Osteocyte (in vitro differentiated cells): ENCODE results near the gene SLC12A9. TPM values are rescaled to one million over a fixed set of nuclear protein-coding genes. Genes with fewer than 3 reads are reported as not detected.

Experiments
- DNase-seq: peaks from one replicate; pipeline ENCODE4 v3.0.0; 2021; ENCODE audit warnings: mixed read lengths; ENCODE audit not compliant: unreplicated experiment; ENCODE audit errors: extremely low spot score
- H3K27ac Mint-ChIP-seq: one replicate; pipeline ENCODE4 v1.8.0; 2021; ENCODE audit warnings: mild to moderate bottlenecking, mixed read lengths; ENCODE audit not compliant: unreplicated experiment
- H3K27me3 Mint-ChIP-seq: one replicate; pipeline ENCODE4 v1.8.0; 2021; ENCODE audit warnings: mixed read lengths; ENCODE audit not compliant: unreplicated experiment
- H3K36me3 Mint-ChIP-seq: one replicate; pipeline ENCODE4 v1.8.0; 2021; ENCODE audit warnings: mixed read lengths; ENCODE audit not compliant: unreplicated experiment
- H3K4me1 Mint-ChIP-seq: one replicate; pipeline ENCODE4 v1.8.0; 2021; ENCODE audit warnings: mixed read lengths; ENCODE audit not compliant: unreplicated experiment
- H3K4me3 Mint-ChIP-seq: one replicate; pipeline ENCODE4 v1.8.0; 2021; ENCODE audit warnings: mild to moderate bottlenecking, moderate library complexity, mixed read lengths; ENCODE audit not compliant: unreplicated experiment
- H3K9me3 Mint-ChIP-seq: one replicate; pipeline ENCODE4 v1.8.0; 2021; ENCODE audit warnings: mixed read lengths; ENCODE audit not compliant: unreplicated experiment
- total RNA-seq: library from RNA; stranded (reverse); gene quantifications from 2 replicates; pipeline ENCODE4 v1.2.1, GENCODE V29; 2021
- TF ChIP-seq, protein P1 (sequence below): fragments of 200-600 bp; sonication (generic); IDR thresholded peaks from 2 replicates; pipeline ENCODE4 v1.5.0; 2021; ENCODE audit warnings: antibody characterized with exemption, mild to moderate bottlenecking, moderate library complexity

Gene SLC12A9
- total RNA-seq, 1 donor from 2014 or later, result 32.1 TPM

DNA sequence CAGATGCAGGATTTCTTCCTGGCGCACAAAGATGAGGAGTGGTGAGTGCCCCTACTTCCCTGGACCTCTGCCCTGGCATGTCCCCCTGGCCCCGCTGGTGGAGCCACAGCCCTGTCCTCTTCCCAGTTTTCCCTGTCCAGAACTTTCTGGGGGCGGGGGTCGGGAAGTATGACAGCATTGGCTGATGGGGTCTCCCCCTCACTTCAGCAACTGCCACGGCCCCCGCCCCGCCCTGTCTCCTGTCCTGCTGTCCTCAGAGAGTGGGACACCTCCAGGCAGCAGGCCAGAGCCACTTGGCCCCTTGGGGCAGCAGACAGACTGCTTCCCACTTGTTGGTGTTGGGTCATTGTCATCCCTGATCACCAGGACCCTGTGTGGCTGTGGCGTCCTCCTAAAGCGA is 29.7 kb downstream of the SLC12A9 start:
- no peaks in the 10 kb centered on the region for H3K27me3 Mint-ChIP-seq
- TF ChIP-seq, protein P1, sequence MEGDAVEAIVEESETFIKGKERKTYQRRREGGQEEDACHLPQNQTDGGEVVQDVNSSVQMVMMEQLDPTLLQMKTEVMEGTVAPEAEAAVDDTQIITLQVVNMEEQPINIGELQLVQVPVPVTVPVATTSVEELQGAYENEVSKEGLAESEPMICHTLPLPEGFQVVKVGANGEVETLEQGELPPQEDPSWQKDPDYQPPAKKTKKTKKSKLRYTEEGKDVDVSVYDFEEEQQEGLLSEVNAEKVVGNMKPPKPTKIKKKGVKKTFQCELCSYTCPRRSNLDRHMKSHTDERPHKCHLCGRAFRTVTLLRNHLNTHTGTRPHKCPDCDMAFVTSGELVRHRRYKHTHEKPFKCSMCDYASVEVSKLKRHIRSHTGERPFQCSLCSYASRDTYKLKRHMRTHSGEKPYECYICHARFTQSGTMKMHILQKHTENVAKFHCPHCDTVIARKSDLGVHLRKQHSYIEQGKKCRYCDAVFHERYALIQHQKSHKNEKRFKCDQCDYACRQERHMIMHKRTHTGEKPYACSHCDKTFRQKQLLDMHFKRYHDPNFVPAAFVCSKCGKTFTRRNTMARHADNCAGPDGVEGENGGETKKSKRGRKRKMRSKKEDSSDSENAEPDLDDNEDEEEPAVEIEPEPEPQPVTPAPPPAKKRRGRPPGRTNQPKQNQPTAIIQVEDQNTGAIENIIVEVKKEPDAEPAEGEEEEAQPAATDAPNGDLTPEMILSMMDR, result no peak
- H3K9me3 Mint-ChIP-seq, result no peaks in the 10 kb centered on the region
- H3K4me1 Mint-ChIP-seq, result peaks cover 23% of the 10 kb centered on the region
- no peak overlapping the region for H3K4me3 Mint-ChIP-seq
- H3K27ac Mint-ChIP-seq, result no peak overlapping the region
- H3K36me3 Mint-ChIP-seq, result peaks cover 63% of the 10 kb centered on the region
- no peak for DNase-seq

DNA sequence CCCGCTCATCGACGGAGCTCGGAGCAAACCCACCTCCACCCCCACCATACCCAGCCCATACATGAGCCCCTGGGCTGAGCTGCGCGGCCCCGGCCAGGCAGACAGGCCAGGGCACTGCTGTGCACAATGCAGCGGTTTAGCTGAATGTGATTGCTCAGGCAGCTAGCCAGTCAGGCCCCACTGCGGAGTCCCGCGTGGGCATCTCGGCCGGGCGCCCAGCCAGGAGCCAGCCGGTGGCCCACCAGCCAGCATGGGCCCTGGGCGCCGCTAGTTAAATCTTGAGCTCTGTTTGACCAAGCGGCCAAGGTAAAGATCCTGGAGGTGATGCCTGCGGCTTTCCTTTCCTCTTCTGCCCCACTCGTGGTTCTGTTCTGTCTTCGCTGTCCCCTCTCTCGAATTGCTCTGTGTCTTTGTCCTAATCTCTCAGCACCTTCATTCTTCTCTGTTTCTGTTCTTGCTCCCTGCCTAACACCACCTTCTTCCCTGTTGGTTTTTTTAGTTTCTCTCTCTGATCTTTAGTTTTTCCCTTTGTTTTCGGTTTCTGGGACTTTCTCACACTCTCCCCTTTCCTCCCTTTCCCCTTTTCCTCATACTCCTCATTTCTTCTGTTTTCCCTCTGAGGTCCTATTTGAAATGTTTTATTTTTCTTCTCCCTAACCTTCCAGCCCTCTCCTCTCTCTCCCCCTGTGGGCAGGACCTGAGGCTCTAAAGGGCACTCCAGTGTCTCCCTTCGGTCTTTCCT is 30.4 kb downstream of the SLC12A9 start:
- Mint-ChIP-seq H3K4me1 (peaks cover 25% of the 10 kb centered on the region), H3K36me3 (peaks cover 70% of the 10 kb centered on the region), H3K27ac (peak overlapping the region; percentile 28), H3K4me3 (no peak overlapping the region), H3K9me3 (no peaks in the 10 kb centered on the region), H3K27me3 (no peaks in the 10 kb centered on the region)
- no peak for DNase-seq
- TF ChIP-seq, protein P1, result no peak

DNA sequence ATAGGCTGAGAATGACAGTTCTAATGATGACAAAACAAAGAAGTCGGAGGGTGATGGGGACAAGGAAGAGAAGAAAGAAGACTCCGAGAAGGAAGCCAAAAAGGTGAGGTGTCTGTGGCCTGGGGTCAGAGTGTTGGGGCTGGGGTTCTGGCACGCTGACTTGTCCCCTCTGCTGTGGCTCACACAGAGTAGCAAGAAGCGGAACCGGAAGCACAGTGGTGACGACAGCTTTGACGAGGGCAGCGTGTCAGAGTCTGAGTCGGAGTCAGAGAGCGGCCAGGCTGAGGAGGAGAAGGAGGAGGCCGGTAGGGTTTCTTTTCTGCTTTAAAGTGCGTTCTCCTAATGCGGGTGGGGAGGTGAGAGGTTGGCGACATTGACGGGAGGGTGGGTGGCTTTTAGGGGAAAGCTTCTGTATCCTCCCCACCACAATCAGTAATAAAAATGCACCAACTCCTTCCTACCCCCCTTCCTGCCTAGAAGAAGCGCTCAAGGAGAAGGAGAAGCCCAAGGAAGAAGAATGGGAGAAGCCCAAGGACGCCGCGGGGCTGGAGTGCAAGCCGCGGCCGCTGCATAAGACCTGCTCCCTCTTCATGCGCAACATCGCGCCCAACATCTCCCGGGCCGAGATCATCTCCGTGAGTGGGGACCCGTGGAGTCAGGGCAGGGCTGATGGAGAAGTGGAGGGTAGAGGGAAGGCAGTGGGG is 32.4 kb downstream of the SLC12A9 start:
- DNase-seq, result no peak
- H3K36me3 Mint-ChIP-seq, result peaks cover 68% of the 10 kb centered on the region
- H3K27ac Mint-ChIP-seq, result peak overlapping the region; percentile 38
- H3K9me3 Mint-ChIP-seq, result no peaks in the 10 kb centered on the region
- H3K4me1 Mint-ChIP-seq, result peaks cover 22% of the 10 kb centered on the region
- H3K4me3 Mint-ChIP-seq, result no peak overlapping the region
- H3K27me3 Mint-ChIP-seq, result no peaks in the 10 kb centered on the region
- TF ChIP-seq, protein P1, result no peak

DNA sequence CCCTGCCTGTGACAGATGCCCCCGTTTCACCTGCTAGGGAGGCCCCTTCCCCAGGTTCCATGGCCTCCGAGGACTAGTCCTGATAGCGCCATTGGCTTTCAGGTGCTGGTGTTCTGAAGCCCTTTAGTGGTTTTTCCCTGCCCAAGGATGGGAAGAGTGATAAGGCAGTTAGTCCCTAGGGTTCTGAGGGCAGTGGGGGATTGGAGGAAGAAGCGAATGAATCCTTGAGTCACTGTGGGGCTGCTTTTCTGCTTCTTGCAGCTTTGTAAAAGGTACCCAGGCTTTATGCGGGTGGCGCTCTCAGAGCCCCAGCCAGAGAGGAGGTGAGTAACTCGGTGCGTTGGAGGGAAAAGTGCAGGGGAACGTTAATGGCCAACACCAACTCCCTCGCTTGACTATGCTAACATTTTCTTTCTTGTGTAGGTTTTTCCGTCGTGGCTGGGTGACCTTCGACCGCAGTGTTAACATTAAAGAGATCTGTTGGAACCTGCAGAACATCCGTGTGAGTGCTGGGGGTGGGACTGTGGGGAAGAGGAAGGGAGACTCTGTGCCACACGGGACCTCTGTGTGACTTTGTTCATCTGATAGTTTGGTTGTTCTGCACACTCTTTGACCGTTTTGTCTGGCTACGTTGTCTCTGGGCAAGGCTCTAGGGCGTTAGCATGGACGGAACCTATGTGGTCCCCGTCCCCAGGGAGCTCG is 33.1 kb downstream of the SLC12A9 start:
- no peak for DNase-seq
- TF ChIP-seq, protein P1, result no peak
- peaks cover 25% of the 10 kb centered on the region for H3K4me1 Mint-ChIP-seq
- H3K4me3 Mint-ChIP-seq, result no peak overlapping the region
- no peaks in the 10 kb centered on the region for H3K27me3 Mint-ChIP-seq
- H3K36me3 Mint-ChIP-seq, result peaks cover 63% of the 10 kb centered on the region
- H3K9me3 Mint-ChIP-seq, result no peaks in the 10 kb centered on the region
- H3K27ac Mint-ChIP-seq, result no peak overlapping the region
